ENCODE measurements around the gene INPP4B.

The INPP4B gene

DNA sequence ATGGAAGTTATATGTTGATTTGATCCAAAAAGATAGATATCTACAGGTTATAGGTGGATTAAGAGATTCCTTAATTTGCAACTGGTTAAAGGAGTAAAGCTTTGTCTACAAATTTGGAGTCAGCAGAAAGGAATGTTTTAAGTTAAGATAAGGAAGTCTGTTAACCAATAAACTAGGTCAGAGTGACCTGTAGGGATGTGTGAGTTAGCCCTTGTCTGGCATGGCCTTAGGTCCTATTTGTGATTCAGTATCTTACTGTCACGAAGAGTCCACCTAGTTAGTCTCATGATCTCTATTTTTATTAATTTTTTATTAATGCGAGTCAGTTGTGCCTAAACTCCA, 230.8 kb downstream of the INPP4B start:
- TF ChIP-seq, protein P1, sequence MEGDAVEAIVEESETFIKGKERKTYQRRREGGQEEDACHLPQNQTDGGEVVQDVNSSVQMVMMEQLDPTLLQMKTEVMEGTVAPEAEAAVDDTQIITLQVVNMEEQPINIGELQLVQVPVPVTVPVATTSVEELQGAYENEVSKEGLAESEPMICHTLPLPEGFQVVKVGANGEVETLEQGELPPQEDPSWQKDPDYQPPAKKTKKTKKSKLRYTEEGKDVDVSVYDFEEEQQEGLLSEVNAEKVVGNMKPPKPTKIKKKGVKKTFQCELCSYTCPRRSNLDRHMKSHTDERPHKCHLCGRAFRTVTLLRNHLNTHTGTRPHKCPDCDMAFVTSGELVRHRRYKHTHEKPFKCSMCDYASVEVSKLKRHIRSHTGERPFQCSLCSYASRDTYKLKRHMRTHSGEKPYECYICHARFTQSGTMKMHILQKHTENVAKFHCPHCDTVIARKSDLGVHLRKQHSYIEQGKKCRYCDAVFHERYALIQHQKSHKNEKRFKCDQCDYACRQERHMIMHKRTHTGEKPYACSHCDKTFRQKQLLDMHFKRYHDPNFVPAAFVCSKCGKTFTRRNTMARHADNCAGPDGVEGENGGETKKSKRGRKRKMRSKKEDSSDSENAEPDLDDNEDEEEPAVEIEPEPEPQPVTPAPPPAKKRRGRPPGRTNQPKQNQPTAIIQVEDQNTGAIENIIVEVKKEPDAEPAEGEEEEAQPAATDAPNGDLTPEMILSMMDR (IDR thresholded peaks at IDR 0.05; ENCODE audit: borderline replicate concordance, insufficient read depth, low read depth, low read length) = no peak
- no peak overlapping the region for H3K4me3 ChIP-seq (ENCODE audit: low read depth, low read length)

DNA sequence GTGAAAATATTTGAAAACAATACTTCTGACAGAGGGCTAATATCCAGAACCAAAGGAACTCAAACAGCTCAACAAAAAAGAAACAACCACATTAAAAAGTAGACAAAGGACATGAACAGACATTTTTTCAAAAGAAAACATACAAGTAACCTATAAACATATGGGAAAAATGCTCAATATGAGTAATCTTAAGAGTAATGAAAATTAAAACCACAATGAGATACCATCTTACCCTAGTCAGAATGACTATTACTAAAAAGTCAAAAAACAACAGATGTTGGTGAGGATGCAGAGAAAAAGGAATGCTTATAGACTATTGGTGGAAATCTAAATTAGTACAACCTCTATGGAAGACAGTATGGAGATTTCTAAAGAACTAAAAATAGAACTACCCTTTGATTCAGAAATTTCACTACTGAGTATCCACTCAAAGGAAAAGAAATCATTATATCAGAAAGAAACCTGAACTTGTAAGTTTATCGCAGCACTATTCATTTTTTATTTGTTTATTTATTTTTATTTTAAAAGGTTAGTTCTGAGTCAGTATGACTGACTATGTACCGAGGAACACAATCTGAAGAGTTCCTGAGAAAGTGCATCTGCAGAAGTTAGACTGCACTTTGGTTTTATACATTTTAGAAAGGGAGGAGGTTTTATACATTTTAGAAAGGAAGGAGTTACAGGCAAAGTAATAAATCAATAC, 231.3 kb downstream of the INPP4B start:
- TF ChIP-seq, protein P1 (IDR thresholded peaks at IDR 0.05; ENCODE audit: borderline replicate concordance, insufficient read depth, low read depth, low read length) = no peak
- no peak overlapping the region for H3K4me3 ChIP-seq (ENCODE audit: low read depth, low read length)

DNA sequence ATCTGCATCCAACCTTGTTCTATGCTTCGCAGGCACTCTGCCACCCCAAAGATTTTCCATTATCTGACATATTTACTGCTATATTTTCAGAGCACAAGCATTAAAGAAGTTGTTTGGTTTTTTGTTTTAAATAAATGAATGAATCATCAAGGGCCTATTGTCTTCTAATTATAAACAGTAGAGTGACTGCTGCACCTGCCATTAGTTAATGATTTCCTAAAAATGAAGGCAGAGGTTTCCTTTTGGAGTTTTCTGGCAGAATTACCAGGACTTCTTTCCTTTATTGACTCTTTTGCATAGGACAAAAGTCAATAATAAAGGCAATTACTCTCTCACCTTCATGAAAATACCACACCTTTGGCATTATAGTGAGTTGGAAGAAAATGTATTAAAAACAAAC, 238.1 kb downstream of the INPP4B start:
- TF ChIP-seq, protein P1 (IDR thresholded peaks at IDR 0.05; ENCODE audit: borderline replicate concordance, insufficient read depth, low read depth, low read length) = no peak
- H3K4me3 ChIP-seq (ENCODE audit: low read depth, low read length) = no peak overlapping the region

DNA sequence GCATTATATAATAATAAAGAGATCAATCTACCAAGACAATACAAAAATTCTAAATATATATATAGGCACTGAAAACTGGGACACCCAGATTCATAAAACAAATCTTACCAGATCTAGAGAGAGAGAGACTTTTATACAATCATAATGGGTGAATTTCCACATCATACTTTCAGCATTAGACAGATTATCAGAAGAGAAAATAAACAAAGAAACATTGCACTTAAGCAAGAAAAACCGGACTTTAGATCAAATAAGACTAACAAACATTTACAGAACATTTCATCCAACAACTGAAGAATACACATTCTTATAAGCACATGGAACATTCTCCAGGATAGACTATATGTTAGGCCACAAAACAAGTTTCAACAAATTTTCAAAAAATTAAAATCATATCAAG, 245.1 kb downstream of the INPP4B start:
- no peak overlapping the region for H3K4me3 ChIP-seq (ENCODE audit: low read depth, low read length)
- TF ChIP-seq, protein P1 (IDR thresholded peaks at IDR 0.05; ENCODE audit: borderline replicate concordance, insufficient read depth, low read depth, low read length) = no peak

DNA sequence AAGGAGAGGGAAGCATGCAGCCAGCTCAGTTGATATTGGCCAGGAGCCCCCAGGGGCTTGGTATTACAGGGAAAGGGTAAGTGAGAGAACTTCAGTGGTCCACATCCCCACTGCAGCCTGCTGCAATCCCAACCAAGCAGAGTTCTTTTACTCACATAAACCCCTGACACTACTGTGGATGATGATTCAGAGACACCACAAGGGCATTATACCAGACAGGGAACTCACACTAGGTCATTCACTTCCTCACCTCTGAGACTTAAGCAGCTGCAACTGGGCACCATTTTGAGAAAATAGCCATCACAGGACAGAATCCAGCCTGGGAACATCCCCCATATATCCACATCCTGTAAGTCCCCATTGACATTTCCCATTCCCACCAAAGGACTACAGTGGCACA, 248.0 kb downstream of the INPP4B start:
- TF ChIP-seq, protein P1 (IDR thresholded peaks at IDR 0.05; ENCODE audit: borderline replicate concordance, insufficient read depth, low read depth, low read length) = no peak
- H3K4me3 ChIP-seq (ENCODE audit: low read depth, low read length) = no peak overlapping the region

DNA sequence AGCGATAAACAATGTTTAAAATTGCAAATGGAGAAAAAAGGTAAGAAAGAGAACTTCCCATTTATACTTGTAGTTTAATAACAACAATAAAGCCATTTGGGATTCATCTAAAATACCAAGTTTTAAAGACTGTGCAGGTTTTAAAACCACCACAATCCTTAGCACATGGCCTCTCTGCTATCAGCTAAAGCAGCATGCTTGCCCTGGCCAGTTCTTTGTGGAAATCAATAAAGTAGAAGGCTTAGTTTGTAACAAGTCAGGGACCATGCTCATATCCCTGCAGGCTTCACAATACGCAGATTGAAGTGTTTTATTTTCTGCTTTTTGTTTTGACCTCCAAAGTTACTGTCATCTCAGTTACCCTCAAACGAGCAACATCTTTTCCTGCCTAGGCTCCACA, 249.5 kb downstream of the INPP4B start:
- H3K4me3 ChIP-seq (ENCODE audit: low read depth, low read length) = no peak overlapping the region
- TF ChIP-seq, protein P1 (IDR thresholded peaks at IDR 0.05; ENCODE audit: borderline replicate concordance, insufficient read depth, low read depth, low read length) = no peak

DNA sequence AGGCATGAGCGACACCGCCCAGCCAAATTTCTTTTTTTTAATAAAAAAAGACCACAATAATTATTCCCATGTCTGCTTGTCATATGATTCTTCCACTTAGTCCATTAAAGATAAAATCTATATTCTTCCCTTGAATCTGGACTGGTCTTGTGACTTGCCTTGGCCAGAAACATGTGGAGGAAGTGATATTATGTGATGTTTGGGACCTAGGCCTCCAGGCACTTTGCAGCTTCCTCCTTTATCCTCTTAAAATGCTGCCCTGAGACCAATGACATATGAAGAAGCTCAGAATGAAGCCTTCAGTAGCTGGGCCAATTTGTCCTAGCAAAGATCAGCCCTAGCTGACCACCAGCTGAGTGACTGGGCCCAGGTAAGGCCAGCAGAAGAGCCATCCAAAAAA, 250.0 kb downstream of the INPP4B start:
- TF ChIP-seq, protein P1 (IDR thresholded peaks at IDR 0.05; ENCODE audit: borderline replicate concordance, insufficient read depth, low read depth, low read length) = no peak
- H3K4me3 ChIP-seq (ENCODE audit: low read depth, low read length) = no peak overlapping the region

All from GM12875 (cell line).